K562 (cell line): ENCODE results near the gene HDHD5. TPM values are rescaled to one million over a fixed set of nuclear protein-coding genes. Genes with fewer than 3 reads are reported as not detected.

ENCODE experiments used
- AFF4 ChIP-seq: sonication (generic); formaldehyde crosslinking; IDR thresholded peaks from 2 replicates; pipeline ENCODE4 v1.8.0; 2023; ENCODE audit warnings: mild to moderate bottlenecking, missing genetic modification reagents
- CHAMP1 ChIP-seq: fragments of 450-650 bp; IDR thresholded peaks from 2 replicates; pipeline ENCODE4 v1.6.1; 2016; ENCODE audit warnings: mild to moderate bottlenecking
- CREB5 ChIP-seq: fragments of 250-450 bp; sonication (Bioruptor Pico); IDR thresholded peaks from 2 replicates; pipeline ENCODE4 v1.5.0; 2020; ENCODE audit warnings: mild to moderate bottlenecking
- CXXC5 ChIP-seq: fragments of 250-450 bp; sonication (Bioruptor Pico); IDR thresholded peaks from 2 replicates; pipeline ENCODE4 v1.8.0; 2022; ENCODE audit warnings: inconsistent platforms, mild to moderate bottlenecking, moderate library complexity
- DPF2 ChIP-seq: fragments of 450-650 bp; IDR thresholded peaks from 2 replicates; pipeline ENCODE4 v1.6.1; 2016
- ETV6 ChIP-seq, 3 experiments: fragments of 150-350 bp in 1 of 3; sonication (generic) in 1 of 3; formaldehyde crosslinking in 1 of 3; IDR thresholded peaks; 2 replicates each; pipeline versions ENCODE4 v1.6.1 to v1.8.0; 2014 to 2022; ENCODE audit warnings: borderline replicate concordance in 2 of 3, low read depth in 2 of 3, antibody characterized with exemption in 1 of 3, low read length in 1 of 3, mild to moderate bottlenecking in 1 of 3, missing genetic modification reagents in 1 of 3
- HDAC3 ChIP-seq: fragments of 450-650 bp; IDR thresholded peaks from 2 replicates; pipeline ENCODE4 v1.6.1; 2018; ENCODE audit warnings: borderline replicate concordance, mild to moderate bottlenecking, moderate library complexity; ENCODE audit not compliant: partially characterized antibody
- HNRNPUL1 ChIP-seq: fragments of 200-400 bp; formaldehyde crosslinking; IDR thresholded peaks from 2 replicates; pipeline ENCODE4 v1.6.1; 2017; ENCODE audit warnings: low read length
- MTA3 ChIP-seq: fragments of 450-650 bp; formaldehyde crosslinking; IDR thresholded peaks from 2 replicates; pipeline ENCODE4 v1.6.1; 2017; ENCODE audit warnings: mild to moderate bottlenecking, borderline replicate concordance
- PCBP1 ChIP-seq: fragments of 200-400 bp; formaldehyde crosslinking; IDR thresholded peaks from 2 replicates; pipeline ENCODE4 v1.6.1; 2018; ENCODE audit warnings: mild to moderate bottlenecking, low read depth, low read length; ENCODE audit not compliant: poor library complexity, severe bottlenecking
- SMARCE1 ChIP-seq: fragments of 450-650 bp; IDR thresholded peaks from 2 replicates; pipeline ENCODE4 v1.7.1; 2016; ENCODE audit warnings: mild to moderate bottlenecking
- STAT5A ChIP-seq: IDR thresholded peaks from 2 replicates; pipeline ENCODE4 v1.6.1; 2012; ENCODE audit warnings: low read length, inconsistent platforms, borderline replicate concordance
- TBP ChIP-seq: optimal IDR thresholded peaks from 2 replicates; pipeline ENCODE3; 2011; ENCODE audit warnings: low read depth, low read length, improper control_type of control experiment
- ZNF511 ChIP-seq: sonication (generic); formaldehyde crosslinking; IDR thresholded peaks from 2 replicates; pipeline ENCODE4 v1.8.0; 2022; ENCODE audit warnings: mild to moderate bottlenecking, missing genetic modification reagents
- ZNF551 ChIP-seq: fragments of 250-450 bp; sonication (Bioruptor Pico); IDR thresholded peaks from 2 replicates; pipeline ENCODE4 v1.5.0; 2021; ENCODE audit warnings: mild to moderate bottlenecking, moderate library complexity
- polyA plus RNA-seq, 8 experiments: library from polyadenylated mRNA; depleted of rRNA in 4 of 8; stranded (reverse) in 5 of 8; unstranded in 3 of 8; fragments of >200 nt; fragmentation: Nextera tagmentation in 2 of 8; fragmentation: Illumina TruSeq in 1 of 8; extraction: Ambion mirVana in 2 of 8; extraction: Trizol in 1 of 8; gene quantifications; 2 replicates each; pipeline versions ENCODE4 v1.2.1 to v1.2.3, GENCODE V29; 2011 to 2014; ENCODE audit warnings: inconsistent platforms in 1 of 8, missing spikeins in 1 of 8
- total RNA-seq, 7 experiments: library from RNA; depleted of rRNA in 6 of 7; stranded (reverse); fragments of >200 nt in 6 of 7; fragmentation: Illumina TruSeq in 2 of 7; extraction: Trizol in 2 of 7; gene quantifications; 2 replicates each; pipeline versions ENCODE4 v1.2.1 to v1.2.3, GENCODE V29; 2011 to 2021; ENCODE audit warnings: low replicate concordance in 1 of 7
- TF ChIP-seq, protein P1 (sequence below): fragments of 250-450 bp; sonication (Bioruptor Pico); IDR thresholded peaks from 2 replicates; pipeline ENCODE4 v1.8.0; 2021; ENCODE audit warnings: mild to moderate bottlenecking, moderate library complexity

The HDHD5 gene
- total and polyA plus RNA-seq, 9 of the 15 experiments (the other 6 are each of a cell fraction or from before 2014, with no cell fraction given), result 1.6 to 36.6 (median 24.2) TPM

DNA sequence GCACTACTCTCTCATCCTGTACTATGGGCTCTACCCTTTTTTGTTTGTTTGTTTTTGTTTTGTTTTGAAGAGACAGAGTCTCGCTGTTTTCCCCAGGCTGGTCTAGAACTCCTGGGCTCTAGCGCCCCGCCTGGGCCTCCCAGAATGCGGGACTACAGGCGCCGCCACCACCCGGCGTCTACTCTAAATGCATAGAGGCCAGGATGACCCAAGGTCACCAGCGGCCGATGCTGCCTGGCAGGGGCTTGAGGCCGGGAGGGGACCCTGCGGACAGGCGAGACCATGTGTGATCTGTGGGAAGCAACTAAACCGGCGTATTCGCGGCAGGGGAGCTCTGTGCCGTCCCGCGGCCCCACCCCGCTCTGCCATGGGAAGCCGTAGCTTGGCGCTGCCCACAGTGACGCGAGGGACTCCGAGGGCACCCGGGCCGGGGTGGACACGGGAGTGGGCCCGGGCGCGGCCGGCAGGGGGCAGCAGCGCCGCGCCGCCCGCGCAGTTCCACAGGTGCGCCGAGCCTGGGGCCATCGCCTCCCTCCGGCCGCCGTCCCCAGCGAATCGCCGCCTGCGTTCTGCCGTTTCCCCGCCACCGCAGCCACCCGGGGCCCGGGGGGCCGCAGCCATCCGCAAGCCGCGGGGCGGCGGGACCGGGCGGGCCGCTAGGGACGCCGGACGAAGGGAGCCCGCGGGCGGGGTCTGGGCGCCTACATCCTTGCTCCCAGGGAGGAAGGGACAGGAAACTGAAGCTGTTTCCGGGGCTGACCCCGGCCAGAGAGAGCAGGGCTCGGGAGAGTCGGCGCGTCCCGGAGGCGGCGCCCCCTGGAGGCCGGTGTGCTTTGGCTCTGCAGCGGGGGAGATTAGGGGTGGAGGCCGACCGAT, 12.3 kb upstream of the HDHD5 start (continued):
- TF ChIP-seq CHAMP1, result no peak
- no peak for TF ChIP-seq AFF4 (CRISPR knock-in tag)
- TF ChIP-seq, protein P1, sequence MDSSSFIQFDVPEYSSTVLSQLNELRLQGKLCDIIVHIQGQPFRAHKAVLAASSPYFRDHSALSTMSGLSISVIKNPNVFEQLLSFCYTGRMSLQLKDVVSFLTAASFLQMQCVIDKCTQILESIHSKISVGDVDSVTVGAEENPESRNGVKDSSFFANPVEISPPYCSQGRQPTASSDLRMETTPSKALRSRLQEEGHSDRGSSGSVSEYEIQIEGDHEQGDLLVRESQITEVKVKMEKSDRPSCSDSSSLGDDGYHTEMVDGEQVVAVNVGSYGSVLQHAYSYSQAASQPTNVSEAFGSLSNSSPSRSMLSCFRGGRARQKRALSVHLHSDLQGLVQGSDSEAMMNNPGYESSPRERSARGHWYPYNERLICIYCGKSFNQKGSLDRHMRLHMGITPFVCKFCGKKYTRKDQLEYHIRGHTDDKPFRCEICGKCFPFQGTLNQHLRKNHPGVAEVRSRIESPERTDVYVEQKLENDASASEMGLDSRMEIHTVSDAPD, result no peak
- 0 out of 2 replicates have a peak, but pooled peaks have one; percentile 40 for TF ChIP-seq DPF2
- no peak for TF ChIP-seq ETV6 (IDR thresholded peaks at IDR 0.05; ENCODE audit: borderline replicate concordance in 1 of 2, low read depth in 2 of 2, low read length in 1 of 2)
- TF ChIP-seq ETV6 (CRISPR knock-in tag; IDR thresholded peaks at IDR 0.05; ENCODE audit: borderline replicate concordance), result no peak
- no peak for TF ChIP-seq HDAC3
- no peak; the same call in 1 of the 2 replicates for TF ChIP-seq ZNF511
- peak; percentile 93 for TF ChIP-seq TBP
- no peak for TF ChIP-seq STAT5A
- no peak for TF ChIP-seq HNRNPUL1
- TF ChIP-seq CREB5 (CRISPR knock-in tag), result no peak
- TF ChIP-seq SMARCE1, result peak; percentile 26; the same call in 1 of the 2 replicates
- no peak for TF ChIP-seq PCBP1
- no peak for TF ChIP-seq ZNF551
- TF ChIP-seq CXXC5 (CRISPR knock-in tag), result peak; percentile 92
- TF ChIP-seq MTA3, result peak; percentile 97
